ENCODE data around the gene RGS8. TPM values are rescaled to one million over a fixed set of nuclear protein-coding genes. Genes with fewer than 3 reads are reported as not detected.

Gene RGS8
- total RNA-seq, 6 experiments from 2014 or later: not detected

DNA sequence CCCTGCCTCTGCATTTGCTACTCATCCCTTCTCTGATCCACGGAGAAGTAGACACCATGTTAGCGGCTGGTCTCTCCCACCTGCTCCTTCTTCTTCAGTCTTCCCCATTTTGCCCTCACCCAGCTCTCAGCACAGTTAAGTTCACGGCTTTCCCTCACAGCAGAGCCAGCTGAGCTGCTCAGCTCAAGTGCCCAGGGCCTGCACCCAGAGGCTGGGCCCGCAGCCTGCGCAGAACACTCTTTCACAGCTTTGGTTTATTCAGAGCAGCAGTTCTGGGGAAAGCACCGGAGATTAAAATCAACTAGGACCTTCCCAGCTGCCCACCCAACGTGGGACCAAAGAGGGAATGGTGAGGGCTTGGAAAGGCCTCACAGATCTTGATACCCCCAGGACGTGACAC is 41.9 kb downstream of the RGS8 start:
- no peaks in the 10 kb centered on the region for H3K36me3 ChIP-seq
- H3K27ac ChIP-seq: no peak overlapping the region
- H3K27me3 ChIP-seq: no peaks in the 10 kb centered on the region
- ATAC-seq (no peak), DNase-seq (no peak)
- TF ChIP-seq POLR2A (IDR thresholded peaks at IDR 0.05): no peak
- TF ChIP-seq, protein P1, sequence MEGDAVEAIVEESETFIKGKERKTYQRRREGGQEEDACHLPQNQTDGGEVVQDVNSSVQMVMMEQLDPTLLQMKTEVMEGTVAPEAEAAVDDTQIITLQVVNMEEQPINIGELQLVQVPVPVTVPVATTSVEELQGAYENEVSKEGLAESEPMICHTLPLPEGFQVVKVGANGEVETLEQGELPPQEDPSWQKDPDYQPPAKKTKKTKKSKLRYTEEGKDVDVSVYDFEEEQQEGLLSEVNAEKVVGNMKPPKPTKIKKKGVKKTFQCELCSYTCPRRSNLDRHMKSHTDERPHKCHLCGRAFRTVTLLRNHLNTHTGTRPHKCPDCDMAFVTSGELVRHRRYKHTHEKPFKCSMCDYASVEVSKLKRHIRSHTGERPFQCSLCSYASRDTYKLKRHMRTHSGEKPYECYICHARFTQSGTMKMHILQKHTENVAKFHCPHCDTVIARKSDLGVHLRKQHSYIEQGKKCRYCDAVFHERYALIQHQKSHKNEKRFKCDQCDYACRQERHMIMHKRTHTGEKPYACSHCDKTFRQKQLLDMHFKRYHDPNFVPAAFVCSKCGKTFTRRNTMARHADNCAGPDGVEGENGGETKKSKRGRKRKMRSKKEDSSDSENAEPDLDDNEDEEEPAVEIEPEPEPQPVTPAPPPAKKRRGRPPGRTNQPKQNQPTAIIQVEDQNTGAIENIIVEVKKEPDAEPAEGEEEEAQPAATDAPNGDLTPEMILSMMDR (IDR thresholded peaks at IDR 0.05): no peak
- no peaks in the 10 kb centered on the region for H3K4me1 ChIP-seq
- WGBS (ENCODE audit: insufficient coverage, low coverage, low lambda C conversion rate, missing lambda C conversion rate): 83% methylated on average over 7 of the region's 8 CpGs
- intact Hi-C loops (cut with DNase I): no loop called here
- H3K4me3 ChIP-seq: no peak overlapping the region
- H3K9me3 ChIP-seq: no peaks in the 10 kb centered on the region

DNA sequence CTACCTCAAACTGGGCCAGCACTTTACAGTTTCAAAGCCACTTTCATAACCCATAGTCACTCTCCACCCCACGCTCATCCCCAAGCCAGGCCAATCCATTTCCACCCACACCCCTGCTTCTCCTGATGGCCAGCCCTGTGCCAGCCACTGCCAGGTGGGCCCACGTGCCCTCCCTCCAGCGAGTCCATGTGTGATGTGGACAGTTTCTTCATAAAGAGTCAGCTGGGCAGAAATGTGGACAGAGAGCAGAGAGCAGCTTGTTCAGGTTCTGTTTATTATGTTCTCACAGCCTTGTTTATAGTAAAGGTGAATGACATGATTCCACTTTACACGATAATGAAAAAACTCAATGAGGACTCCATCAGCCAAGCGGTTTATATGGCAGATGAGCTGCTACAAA is 42.8 kb downstream of the RGS8 start:
- no peaks in the 10 kb centered on the region for H3K27me3 ChIP-seq
- WGBS (ENCODE audit: insufficient coverage, low coverage, low lambda C conversion rate, missing lambda C conversion rate): 37% methylated on average over 5 of the region's 5 CpGs
- ATAC-seq (peak; percentile 18 to 87 (median 69)), DNase-seq (peak in 2 of 3 donors; percentile 45 to 61)
- no peak overlapping the region for H3K27ac ChIP-seq
- TF ChIP-seq, protein P1 (IDR thresholded peaks at IDR 0.05): no peak
- TF ChIP-seq POLR2A (IDR thresholded peaks at IDR 0.05): no peak
- H3K36me3 ChIP-seq: no peaks in the 10 kb centered on the region
- H3K4me1 ChIP-seq: no peaks in the 10 kb centered on the region
- H3K9me3 ChIP-seq: no peaks in the 10 kb centered on the region
- no peak overlapping the region for H3K4me3 ChIP-seq
- intact Hi-C loops (cut with DNase I): no loop called here

DNA sequence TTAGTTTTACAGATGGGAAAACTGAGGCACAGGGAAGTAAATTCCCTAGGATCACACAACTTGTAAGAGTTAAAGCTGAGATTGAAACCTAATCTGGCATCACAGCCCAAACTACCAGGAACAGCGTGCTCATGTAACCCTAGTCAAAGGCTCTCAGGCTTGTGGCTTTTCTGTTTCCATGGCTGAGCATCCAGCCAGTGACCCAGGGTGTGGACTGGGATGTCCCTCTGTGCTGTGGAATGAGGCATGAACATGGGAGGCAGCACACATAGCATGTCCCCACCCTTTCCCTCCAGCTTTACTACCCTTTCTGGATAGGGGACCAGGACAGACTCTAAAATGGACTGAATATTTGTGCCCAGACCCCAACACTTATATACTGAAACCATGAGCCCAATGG is 45.1 kb downstream of the RGS8 start:
- no CpG with 5 or more reads among the region's 1 CpG for WGBS (ENCODE audit: insufficient coverage, low coverage, low lambda C conversion rate, missing lambda C conversion rate)
- no peak for DNase-seq
- Histone ChIP-seq H3K36me3 (no peaks in the 10 kb centered on the region), H3K27me3 (no peaks in the 10 kb centered on the region), H3K27ac (no peak overlapping the region), H3K4me3 (no peak overlapping the region), H3K9me3 (no peaks in the 10 kb centered on the region), H3K4me1 (no peaks in the 10 kb centered on the region)
- no peak for ATAC-seq
- TF ChIP-seq, protein P1 (IDR thresholded peaks at IDR 0.05): no peak
- TF ChIP-seq POLR2A (IDR thresholded peaks at IDR 0.05): no peak
- intact Hi-C loops (cut with DNase I): no loop called here

DNA sequence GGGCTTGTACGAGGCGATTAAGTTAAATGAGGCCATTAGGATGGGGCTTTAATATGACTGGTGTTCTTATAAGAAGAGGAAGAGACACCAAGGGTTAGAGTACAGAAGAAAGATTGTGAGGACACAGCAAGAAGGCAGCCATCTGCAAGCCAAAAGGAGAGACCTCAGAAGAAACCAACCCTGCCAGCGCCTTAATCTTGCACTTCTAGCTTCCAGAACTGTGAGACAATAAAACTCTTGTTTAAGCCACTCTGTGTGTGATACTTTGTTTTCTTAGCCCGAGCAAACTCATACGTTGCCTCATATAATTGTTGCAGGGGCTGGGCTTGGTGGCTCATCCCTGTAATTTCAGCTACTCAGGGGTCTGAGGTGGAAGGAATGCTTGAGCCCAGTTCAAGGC is 46.6 kb downstream of the RGS8 start:
- intact Hi-C loops (cut with DNase I): no loop called here
- H3K4me3 ChIP-seq: no peak overlapping the region
- DNase-seq (no peak), ATAC-seq (no peak)
- H3K36me3 ChIP-seq: no peaks in the 10 kb centered on the region
- H3K27me3 ChIP-seq: no peaks in the 10 kb centered on the region
- no peaks in the 10 kb centered on the region for H3K4me1 ChIP-seq
- no peak overlapping the region for H3K27ac ChIP-seq
- no peaks in the 10 kb centered on the region for H3K9me3 ChIP-seq
- 78% methylated on average over 5 of the region's 5 CpGs for WGBS (ENCODE audit: insufficient coverage, low coverage, low lambda C conversion rate, missing lambda C conversion rate)
- TF ChIP-seq POLR2A (IDR thresholded peaks at IDR 0.05): no peak
- TF ChIP-seq, protein P1 (IDR thresholded peaks at IDR 0.05): no peak

DNA sequence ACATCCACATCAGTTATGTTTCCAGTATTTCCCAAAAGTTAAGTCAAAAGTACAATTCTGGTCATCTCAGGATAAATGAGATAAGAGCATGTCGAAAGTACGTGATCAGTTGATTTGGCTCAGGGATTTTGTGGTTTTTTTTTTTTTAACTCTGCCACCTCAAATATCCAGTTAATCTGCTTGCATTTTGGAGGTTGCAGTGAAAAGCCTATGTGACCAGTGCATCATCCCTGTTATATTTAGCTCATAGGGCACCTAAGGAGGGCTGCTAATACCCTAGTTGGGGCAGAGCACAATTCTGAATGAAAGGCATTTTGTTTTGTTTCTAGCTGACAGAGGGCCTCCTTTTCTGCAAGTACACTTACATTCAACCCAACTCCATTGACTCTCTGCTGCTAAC is 48.5 kb downstream of the RGS8 start:
- H3K9me3 ChIP-seq: no peaks in the 10 kb centered on the region
- WGBS (ENCODE audit: insufficient coverage, low coverage, low lambda C conversion rate, missing lambda C conversion rate): 48% methylated on average over 2 of the region's 2 CpGs
- H3K27ac ChIP-seq: no peak overlapping the region
- no peaks in the 10 kb centered on the region for H3K4me1 ChIP-seq
- H3K4me3 ChIP-seq: no peak overlapping the region
- no peaks in the 10 kb centered on the region for H3K27me3 ChIP-seq
- H3K36me3 ChIP-seq: no peaks in the 10 kb centered on the region
- DNase-seq (no peak), ATAC-seq (peak in 1 of 4 donors; percentile 59)
- TF ChIP-seq POLR2A (IDR thresholded peaks at IDR 0.05): no peak
- TF ChIP-seq, protein P1 (IDR thresholded peaks at IDR 0.05): no peak
- intact Hi-C loops (cut with DNase I): no loop called here
